HTR-8/SVneo (cell line): Measurements from ENCODE around the gene DGAT2.
A peak's percentile ranks its signal among the peaks of the same experiment; 100 is the strongest.
"Not testable (repeated sequence)": the region's sequence is repeated elsewhere in the genome, so short reads cannot be mapped to it uniquely, and the experiment has no call there.

Experiments
- DNase-seq: peaks from one replicate; pipeline ENCODE4 v3.0.0; 2011; ENCODE audit warnings: low spot score, mixed read lengths; ENCODE audit not compliant: insufficient read length
- FAIRE-seq: peaks from 2 replicates; lab custom pipeline; 2011; peaks lifted over from hg19 to GRCh38; lab: Jason Lieb, UNC

Gene DGAT2, protein sequence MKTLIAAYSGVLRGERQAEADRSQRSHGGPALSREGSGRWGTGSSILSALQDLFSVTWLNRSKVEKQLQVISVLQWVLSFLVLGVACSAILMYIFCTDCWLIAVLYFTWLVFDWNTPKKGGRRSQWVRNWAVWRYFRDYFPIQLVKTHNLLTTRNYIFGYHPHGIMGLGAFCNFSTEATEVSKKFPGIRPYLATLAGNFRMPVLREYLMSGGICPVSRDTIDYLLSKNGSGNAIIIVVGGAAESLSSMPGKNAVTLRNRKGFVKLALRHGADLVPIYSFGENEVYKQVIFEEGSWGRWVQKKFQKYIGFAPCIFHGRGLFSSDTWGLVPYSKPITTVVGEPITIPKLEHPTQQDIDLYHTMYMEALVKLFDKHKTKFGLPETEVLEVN

DNA sequence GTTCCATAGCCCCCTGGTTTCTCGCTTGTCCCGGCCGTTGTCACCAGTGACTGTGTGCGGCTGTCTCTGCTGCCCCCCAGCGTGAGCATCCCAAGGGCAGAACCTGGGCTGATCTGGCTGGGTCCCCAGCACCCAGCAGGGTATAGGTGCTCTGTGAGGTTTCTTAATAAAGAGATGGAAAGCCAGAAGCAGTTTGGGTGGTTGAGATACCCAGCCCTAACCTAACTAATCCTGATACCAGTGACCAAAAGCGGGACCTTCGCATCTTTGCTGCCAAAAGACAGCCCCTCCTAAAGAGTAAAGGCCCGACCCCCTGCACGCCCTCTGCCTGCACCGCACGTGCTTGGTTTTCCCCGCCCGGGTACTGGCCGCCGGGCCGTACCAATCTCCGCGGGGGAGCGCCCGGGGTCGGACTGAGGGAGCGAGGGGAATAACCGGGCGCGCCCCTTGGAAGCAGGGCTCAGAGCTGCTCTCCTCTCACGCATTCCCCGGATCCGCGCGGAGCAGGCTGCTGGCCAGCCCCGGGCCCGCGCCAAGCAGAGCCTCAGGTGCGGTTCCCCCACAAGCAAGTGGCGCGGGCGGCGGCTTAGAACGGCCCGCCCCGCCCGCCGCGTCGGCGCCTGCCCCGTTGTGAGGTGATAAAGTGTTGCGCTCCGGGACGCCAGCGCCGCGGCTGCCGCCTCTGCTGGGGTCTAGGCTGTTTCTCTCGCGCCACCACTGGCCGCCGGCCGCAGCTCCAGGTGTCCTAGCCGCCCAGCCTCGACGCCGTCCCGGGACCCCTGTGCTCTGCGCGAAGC lies at the start of gene DGAT2:
DGAT2 (plus strand) TSS at position 667 of the 797 bp plus-strand sequence. CDS start 214 bp downstream, outside the sequence.
- DNase-seq (peak; percentile 84), FAIRE-seq (peak; percentile 76)

DNA sequence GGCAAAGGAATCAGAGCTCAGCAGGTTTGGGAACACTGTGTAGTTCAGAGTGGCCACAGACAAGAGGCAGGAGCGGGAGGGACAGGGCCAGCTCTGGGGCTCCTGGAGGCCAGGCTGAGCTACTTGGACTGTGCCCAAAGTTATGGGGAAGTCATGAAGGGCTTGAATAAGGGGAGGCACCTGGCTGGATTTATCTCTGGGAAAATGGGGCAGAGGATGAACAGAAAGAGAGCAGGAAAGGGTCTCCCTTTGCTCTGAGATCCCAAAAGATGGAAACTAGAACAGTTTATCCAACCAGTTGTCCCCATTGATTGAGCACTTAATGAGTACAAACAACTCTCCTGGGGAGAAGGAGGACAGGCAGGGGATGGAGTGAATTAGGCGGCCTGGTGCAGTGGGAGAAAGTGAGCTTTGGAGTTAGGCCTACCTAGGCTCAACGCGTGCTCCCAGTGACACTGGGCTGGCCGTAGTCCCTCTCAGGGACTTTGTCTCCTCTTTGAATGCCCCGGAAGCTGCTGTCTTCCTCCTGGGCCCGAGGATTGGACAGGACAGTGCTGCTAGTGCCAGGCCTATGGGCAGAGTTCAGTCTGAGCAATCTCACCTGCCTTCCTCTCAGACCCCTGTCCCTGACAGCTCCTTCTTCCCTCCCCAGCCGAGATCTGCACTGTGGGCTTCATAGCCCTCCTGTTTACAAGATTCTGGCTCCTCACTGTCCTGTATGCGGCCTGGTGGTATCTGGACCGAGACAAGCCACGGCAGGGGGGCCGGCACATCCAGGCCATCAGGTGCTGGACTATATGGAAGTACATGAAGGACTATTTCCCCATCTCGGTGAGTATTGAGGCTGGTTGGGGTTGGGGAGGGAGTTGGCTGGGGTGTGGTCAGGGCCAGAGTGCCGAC lies 49.0 kb upstream of the DGAT2 start:
- DNase-seq (no peak), FAIRE-seq (no peak)

DNA sequence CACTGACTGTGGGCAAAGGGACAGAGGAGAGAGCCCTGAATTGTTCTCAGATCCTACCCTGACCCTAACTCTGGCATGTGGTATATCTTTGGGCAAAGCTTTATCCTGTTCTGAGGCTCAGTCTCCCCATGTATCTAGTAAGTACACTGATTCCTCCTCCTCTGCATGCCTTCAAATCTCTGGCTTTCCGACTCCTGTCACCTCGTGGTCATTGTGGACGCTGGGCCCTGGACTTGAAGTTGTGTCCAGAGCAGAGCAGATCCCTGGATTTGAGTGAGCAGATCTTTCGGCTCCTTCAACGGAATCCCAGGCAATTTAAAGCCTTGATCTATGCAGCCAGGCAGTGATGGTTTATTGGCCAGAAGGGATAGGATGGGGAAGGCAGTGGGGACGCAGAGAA lies 47.9 kb upstream of the DGAT2 start:
- DNase-seq: no peak
- no peak for FAIRE-seq

DNA sequence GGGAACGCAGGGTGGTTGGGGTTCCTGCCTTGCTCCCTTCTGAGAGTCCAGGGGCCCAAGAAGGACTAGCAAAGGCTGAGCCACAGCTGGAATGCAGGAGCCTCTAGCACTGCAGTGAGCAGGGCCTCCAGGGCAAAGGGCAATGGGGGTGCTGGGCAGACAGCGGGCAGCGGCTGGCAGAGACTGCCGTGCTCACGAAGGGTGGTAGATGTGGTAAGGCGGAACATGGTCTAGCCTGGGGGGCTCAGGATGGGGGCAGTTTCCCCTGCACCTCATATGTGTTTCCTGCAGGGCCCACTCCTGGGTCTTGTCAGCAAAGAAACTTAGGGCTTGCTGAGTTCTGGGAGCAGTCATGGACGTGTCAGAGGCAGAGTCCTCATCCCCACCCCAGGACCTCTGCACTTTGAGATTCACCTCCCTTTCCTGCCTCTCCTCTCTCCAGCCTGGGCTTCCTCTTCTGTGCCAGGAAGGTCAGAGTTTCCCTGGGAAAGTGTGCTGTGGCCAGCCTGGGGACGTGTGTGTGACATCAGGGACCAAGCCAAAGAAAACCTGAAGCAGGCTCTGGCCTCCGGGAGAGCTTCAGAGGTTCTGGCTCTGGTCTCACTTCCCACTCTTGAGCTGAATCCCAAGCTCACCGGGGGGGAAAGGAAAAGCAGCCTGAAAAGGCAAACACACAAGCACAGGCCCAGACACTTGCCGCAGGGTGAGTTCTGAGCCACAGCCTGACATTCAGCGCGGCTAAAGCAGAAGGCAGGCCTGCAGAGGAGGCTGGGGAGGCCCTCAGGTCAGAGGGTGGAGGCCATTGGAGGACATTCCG lies 46.5 kb upstream of the DGAT2 start:
- FAIRE-seq (no peak), DNase-seq (no peak)

DNA sequence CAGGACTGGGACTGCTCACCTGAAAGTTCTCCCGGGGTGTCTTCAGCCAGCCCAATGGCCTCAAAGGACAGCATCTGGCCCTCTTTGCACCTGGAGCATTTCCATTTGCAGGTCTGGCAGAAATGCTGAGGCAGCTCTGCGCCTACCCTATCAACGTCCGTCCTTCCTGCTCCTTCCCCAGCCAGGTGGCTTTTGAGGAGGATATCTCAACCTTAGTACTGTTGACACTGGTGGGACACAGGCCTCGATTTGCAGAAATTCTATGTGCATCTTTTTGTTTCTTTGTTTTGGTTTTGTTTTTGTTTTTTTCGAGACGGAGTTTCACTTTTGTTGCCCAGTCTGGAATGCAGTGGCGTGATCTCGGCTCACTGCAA lies 45.9 kb upstream of the DGAT2 start:
- DNase-seq (no peak), FAIRE-seq (no peak)

DNA sequence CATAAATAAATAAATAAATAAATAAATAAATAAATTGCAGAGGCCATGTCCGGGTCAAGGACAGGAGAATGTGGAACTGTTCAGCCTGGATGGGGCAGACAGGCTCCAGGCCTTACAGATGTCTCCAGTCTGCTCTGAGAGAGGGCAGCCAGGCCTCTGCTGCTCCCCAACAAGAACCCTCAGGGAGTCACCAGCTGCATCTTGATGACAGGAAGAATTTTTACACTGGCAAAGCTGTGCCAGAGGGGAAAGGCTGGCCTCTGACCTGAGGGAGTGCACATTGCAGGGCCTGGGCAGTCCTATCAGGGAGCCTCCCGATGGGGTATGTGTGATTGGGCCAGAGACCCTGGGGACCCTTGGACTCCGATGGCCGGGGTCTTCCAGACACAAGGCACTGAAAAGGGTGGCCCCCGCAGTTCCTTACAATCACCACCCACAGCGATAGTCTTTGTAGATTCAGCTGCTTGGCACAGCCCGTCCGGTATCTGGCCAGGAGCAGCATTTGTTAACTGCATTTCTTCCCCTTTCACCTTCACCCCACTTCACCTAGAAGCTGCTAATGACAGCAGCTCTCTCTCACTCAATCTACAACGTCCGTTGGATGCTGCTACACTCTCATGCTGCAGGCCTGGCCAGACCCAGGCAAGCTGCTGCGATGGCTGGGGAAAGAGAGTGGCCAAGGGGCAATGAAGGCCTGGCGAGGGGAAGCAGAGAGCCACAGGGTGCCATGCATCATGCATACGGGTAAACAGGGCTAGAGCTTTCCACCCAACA lies 42.8 kb upstream of the DGAT2 start:
- DNase-seq (no peak), FAIRE-seq (no peak)

DNA sequence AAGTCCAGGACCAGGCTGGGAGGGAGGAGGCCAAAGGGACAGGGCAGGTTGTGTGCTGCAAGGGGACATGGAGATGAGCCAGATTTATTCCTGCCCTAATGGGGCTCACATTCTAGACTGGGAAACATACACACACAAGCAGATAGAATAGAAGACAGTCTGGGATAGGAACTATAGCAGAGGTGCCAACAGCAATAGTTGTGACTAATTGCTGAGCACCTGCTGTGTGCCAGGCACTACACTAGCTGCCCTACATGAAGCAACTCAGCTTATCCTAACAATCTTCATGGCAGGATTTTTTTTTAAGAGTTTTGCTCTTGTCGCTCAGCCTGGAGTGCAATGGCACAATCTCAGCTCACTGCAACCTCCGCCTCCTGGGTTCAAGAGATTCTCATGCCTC lies 39.6 kb upstream of the DGAT2 start:
- no peak for DNase-seq
- no peak for FAIRE-seq

DNA sequence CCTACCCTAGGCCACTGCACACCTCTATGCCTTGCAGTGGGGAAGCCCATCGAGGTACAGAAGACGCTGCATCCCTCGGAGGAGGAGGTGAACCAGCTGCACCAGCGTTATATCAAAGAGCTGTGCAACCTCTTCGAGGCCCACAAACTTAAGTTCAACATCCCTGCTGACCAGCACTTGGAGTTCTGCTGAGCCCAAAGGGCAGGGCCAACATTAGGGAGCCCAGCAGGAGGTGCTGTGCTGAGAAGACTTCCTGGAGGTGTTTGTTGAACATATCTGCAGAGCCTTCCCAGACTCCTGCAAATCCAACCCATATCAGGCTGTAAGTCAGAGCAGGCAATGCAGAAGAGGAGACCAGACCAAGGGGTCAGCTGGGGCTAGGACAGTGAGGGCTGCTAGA lies 37.5 kb upstream of the DGAT2 start:
- FAIRE-seq: no peak

DNA sequence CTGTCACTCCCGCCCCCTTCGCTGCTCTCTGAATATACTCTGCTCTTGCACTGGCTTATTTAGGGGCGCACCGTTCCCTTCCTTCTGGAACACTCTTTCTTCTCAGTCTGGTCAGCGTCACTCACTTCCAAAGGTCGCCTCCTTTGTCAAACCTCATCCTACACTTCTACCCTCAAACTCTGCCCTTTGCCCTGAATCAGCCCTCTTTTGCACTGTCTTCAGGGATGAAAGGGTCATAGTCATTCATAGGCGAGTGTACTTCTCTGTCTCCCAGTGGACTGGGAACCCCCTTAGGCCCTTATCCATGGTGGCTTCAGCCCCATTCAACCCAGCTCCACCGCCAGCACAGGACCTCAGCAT lies 35.5 kb upstream of the DGAT2 start:
- DNase-seq (no peak), FAIRE-seq (no peak)

More for the DNA sequence above, 37.5 kb upstream of the DGAT2 start:
- DNase-seq: no peak

DNA sequence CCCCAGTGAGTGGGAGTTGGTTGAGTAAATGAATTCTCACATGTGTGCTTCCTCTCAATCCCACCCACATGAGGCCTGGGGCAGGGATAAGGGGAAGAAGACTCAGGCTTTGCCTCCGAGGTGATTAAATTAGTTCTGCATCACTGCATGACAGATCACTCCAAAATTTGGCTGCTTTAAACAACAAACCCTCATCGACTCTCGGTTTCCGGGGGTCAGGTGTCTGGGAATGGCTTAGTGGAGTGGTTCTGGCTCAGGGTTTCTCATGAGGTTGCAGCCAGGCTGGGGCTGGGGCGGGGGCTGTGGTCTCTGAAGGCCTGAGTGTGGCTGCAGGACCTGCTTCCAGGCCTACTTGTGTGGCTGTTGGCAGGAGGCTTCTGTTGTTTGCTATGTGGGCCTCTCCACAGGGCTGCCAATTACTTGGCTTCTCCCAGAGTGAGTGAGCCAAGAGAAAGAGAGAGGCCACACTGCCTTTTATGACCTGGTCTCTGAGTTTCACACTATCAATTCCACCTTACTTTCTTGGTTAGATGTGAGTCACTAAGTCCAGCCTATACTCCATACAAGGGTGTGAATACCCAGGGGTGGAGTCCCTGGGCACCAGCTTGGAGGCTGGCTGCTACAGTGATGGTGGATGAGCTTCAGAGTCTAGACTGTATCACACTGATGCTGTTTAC lies 35.0 kb upstream of the DGAT2 start:
- no peak for DNase-seq

DNA sequence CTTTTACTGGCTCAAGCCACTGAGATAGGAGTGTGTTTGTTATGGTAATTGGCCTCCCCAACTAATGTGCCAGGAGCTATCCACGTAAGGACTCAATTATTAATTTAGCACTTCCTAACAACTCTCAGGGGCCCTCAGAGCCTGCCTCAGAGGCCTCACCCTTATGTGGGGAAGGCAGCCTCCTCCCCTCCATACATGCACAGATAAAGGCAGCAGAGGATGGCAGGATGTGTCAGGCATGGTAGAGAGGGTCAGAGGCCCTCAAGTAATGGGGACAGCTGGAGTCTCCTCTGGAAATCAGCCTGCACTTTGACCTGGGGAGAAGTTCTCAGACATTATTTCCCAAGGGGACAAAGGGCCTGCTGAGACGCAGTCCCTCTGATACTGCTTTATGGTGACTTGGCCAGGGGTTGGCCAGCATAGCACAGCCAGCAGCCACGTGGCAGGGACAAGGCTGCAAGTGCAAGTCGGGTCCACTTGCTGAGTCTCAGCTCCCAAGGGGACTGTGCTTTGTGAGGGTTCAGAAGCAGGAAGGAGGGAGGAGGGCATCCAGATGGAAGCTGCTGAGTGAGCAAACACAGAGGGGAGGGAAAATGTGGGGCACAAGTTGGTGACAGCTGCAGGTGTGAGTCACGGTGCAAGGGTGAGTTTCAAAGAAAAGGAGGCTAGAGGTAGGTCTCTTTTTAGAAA lies 33.9 kb upstream of the DGAT2 start:
- DNase-seq (no peak), FAIRE-seq (no peak)

More for the DNA sequence above, 35.0 kb upstream of the DGAT2 start:
- FAIRE-seq: no peak

DNA sequence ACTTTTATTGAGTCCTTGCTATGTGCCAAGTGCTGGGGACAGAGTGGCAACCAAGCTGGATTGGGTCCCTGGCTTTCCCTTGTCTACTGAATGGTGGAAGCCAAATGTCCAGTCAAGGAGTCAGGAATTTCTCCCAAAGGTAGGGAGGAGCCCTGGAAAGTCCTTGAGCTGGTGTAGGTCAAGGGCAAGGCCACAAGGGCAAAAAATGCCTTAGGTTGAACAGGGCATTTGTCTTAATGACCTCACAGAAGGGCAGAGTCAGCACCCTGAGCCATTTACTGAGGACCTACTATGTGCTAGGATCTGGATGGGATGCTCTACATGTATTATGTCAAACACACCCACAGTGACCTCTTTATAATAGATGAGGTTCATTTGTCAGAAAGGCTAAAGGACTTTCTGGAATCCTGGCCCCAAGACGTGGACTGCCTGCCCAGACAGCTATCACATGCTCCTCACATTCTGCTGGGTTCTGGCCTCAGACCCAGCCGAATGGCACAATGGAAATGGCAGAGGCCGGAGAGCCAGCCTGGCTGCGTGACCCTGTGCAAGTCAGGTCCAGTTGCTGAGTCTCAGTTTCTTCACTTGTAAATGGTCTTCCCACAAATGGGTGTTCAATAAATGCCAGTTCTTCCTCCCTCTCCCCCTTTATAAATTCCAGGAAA lies 33.3 kb upstream of the DGAT2 start:
- DNase-seq (no peak), FAIRE-seq (no peak)

DNA sequence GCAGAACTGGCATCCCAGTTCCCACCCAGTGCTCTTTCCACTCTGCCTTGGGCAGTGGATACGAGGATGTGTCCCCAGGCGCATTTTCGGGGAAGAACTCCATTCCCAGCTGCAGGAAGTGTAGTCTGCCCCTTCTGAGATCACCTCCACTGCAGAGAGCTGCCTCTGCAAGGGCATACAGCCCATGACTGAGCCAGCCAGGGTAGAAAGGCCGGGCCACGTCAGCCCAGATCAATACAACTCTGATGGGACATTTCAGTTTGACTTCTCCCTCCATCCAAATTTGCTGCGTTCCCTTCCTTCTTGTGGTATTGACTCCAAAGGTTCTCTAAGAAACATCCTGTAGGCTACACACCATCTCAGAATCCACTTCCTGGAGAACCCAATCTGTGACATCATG lies 31.3 kb upstream of the DGAT2 start:
- FAIRE-seq (no peak), DNase-seq (no peak)

DNA sequence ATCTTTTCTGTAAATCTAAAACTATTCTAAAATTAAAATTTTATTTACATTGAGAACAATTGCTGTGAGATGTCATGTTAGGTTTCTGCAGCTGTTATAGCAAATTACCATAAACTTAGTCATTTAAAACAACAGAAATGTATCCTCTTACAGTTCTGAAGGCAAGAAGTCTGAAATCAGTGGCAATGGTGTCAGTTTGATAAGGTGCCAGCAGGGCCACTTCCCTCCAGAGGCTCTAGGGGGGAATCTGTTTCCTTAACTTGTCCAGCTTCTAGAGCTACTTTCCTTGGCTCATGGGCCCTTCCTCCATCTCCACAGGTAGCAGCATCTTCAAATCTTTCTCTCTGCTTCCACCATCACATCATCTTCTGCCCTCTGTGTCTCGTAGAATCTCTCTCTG lies 27.9 kb upstream of the DGAT2 start:
- FAIRE-seq: no peak
- DNase-seq: no peak

DNA sequence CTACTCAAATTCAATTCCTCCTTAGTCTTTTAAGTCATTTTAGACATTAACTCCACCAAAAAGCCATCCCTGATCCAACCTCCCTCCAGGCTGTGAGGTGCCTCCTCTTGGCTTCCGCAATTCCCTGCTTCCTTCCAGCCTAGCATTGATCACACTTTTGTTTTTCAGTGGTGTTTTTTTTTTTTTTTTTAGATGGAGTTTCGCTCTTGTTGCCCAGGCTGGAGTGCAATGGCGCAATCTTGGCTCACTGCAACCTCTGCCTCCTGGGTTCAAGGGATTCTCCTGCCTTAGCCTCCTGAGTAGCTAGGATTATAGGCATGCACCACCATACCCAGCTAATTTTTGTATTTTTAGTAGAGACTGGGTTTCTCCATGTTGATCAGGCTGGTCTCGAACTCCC lies 25.4 kb upstream of the DGAT2 start:
- not testable (repeated sequence) for FAIRE-seq, DNase-seq

DNA sequence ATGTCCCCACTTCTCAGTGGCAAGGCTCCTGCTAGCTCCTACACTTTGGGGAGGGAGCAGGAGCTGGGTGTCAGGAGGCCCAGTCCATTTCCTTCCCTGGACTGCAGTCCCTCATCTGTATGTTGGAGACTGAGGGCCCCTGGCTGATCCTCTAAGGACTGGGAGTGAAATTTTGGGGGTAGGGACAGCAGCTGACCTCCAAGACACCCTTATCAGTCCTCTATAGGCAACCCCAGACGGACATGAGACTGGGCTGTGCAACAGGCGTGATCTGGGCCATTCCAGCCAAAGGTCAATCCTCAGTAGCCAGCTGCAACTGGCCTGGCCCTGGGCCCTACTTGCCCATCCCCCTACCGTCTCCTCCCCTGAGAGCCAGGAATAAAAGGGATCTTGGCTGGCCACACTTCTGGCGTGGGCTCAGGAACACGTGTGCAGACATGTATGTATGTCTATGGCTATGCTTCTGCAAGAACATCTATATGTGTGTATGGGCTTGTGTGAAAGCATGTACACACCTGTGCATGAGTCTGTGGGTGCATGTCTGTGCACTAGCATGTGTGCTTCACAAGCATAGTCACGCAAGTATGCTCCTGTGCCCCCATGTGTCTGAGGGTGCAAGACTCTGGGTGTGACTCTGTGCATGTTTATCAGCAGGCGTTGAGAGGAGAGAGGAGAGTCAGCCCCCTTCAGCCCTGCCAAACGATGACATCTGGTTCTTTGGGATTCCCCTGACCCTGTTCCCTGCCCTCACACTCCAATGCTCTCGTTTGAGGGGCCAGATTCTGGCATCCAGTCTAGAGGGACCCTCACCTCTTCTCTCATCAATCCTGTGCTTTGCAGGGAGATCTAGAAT lies 24.6 kb upstream of the DGAT2 start:
- no peak for DNase-seq
- FAIRE-seq: no peak
